Measurements from ENCODE around the gene ENOX1. TPM values are rescaled to one million over a fixed set of nuclear protein-coding genes. Genes with fewer than 3 reads are reported as not detected.

The ENOX1 gene
- total RNA-seq, 3 donors from 2014 or later (not counting 1 experiment from before 2014, with no cell fraction given) = not detected

DNA sequence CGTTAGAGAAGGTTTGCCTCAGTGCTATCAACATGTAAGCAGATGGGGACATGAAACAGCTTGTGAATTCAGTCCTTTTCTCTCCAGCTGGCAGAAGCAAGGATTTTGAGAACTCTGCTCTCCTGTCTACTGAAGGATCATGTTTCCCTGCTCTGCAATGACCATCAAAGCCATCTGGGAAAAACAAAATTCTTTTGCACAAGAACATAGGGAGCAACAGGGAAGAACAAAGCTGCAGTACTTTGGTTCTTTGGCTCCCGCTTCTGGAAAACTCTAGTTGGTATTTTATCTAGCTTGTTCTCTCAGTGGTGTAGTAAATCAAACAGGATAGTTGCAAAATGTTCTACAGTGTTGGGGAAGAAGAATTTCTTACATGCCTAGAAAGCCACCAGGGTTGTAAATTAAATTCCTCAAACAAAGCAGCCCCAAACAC lies 270.4 kb downstream of the ENOX1 start:
- Histone ChIP-seq H3K4me1 (ENCODE audit: control insufficient read depth, insufficient read depth, low read length) (no peaks in the 10 kb centered on the region), H3K27ac (ENCODE audit: low read length) (no peak overlapping the region), H3K4me3 (ENCODE audit: low read length) (no peak overlapping the region), H3K36me3 (ENCODE audit: control insufficient read depth, insufficient read depth, low read length) (no peaks in the 10 kb centered on the region), H3K27me3 (ENCODE audit: control insufficient read depth, insufficient read depth, low read length) (no peaks in the 10 kb centered on the region), H3K9me3 (ENCODE audit: control insufficient read depth, insufficient read depth, low read length) (no peaks in the 10 kb centered on the region)
- intact Hi-C loops (cut with micrococcal nuclease) = no loop called here
- H3K9me3 Mint-ChIP-seq = no peaks in the 10 kb centered on the region
- TF ChIP-seq, protein P1, sequence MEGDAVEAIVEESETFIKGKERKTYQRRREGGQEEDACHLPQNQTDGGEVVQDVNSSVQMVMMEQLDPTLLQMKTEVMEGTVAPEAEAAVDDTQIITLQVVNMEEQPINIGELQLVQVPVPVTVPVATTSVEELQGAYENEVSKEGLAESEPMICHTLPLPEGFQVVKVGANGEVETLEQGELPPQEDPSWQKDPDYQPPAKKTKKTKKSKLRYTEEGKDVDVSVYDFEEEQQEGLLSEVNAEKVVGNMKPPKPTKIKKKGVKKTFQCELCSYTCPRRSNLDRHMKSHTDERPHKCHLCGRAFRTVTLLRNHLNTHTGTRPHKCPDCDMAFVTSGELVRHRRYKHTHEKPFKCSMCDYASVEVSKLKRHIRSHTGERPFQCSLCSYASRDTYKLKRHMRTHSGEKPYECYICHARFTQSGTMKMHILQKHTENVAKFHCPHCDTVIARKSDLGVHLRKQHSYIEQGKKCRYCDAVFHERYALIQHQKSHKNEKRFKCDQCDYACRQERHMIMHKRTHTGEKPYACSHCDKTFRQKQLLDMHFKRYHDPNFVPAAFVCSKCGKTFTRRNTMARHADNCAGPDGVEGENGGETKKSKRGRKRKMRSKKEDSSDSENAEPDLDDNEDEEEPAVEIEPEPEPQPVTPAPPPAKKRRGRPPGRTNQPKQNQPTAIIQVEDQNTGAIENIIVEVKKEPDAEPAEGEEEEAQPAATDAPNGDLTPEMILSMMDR (IDR thresholded peaks at IDR 0.05) = no peak
- H3K27me3 Mint-ChIP-seq (ENCODE audit: low read depth in 2 of 2) = no peaks in the 10 kb centered on the region
- H3K4me1 Mint-ChIP-seq = no peaks in the 10 kb centered on the region
- no peak for ATAC-seq
- no peak overlapping the region for H3K27ac Mint-ChIP-seq
- no peaks in the 10 kb centered on the region for H3K36me3 Mint-ChIP-seq
- no peak for DNase-seq
- no peak overlapping the region for H3K4me3 Mint-ChIP-seq
- WGBS (ENCODE audit: insufficient coverage) = 84% methylated on average over 2 of the region's 2 CpGs

DNA sequence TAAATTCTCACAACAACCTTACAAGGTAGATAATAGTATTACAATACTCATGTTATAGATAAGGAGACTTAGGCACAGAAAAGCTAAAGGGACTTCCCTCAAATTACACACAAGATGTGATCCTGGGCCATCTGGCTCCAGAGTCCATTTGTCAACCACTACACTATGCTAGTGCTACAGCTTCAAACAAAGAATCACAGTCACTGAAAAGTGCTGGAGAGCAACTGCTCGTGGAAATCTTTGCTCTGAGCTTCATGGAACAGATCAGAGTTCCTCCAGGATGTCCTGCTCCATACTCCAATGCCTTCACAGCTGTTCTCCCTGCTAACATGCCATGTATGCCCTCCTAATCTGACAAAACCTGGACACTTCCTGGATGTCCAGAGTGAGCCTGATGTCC lies 271.2 kb downstream of the ENOX1 start:
- Mint-ChIP-seq H3K9me3 (no peaks in the 10 kb centered on the region), H3K27me3 (ENCODE audit: low read depth in 2 of 2) (no peaks in the 10 kb centered on the region)
- intact Hi-C loops (cut with micrococcal nuclease) = no loop called here

GRCh38 chr13:43514311-43514710 lies 272.5 kb downstream of the ENOX1 start:
- no CpG with 5 or more reads among the region's 1 CpG for WGBS (ENCODE audit: insufficient coverage)
- Mint-ChIP-seq H3K9me3 (no peaks in the 10 kb centered on the region), H3K4me3 (no peak overlapping the region), H3K36me3 (no peaks in the 10 kb centered on the region), H3K4me1 (no peaks in the 10 kb centered on the region), H3K27ac (no peak overlapping the region), H3K27me3 (ENCODE audit: low read depth in 2 of 2) (no peaks in the 10 kb centered on the region)
- no peaks in the 10 kb centered on the region for H3K27me3 ChIP-seq (ENCODE audit: control insufficient read depth, insufficient read depth, low read length)
- no peaks in the 10 kb centered on the region for H3K4me1 ChIP-seq (ENCODE audit: control insufficient read depth, insufficient read depth, low read length)
- DNase-seq = no peak
- ATAC-seq = no peak
- intact Hi-C loops (cut with micrococcal nuclease) = no loop called here
- H3K27ac ChIP-seq (ENCODE audit: low read length) = no peak overlapping the region
- TF ChIP-seq, protein P1 (IDR thresholded peaks at IDR 0.05) = no peak
- no peaks in the 10 kb centered on the region for H3K9me3 ChIP-seq (ENCODE audit: control insufficient read depth, insufficient read depth, low read length)
- H3K4me3 ChIP-seq (ENCODE audit: low read length) = no peak overlapping the region
- H3K36me3 ChIP-seq (ENCODE audit: control insufficient read depth, insufficient read depth, low read length) = no peaks in the 10 kb centered on the region

More for the DNA sequence above, 271.2 kb downstream of the ENOX1 start:
- Histone ChIP-seq H3K4me3 (ENCODE audit: low read length) (no peak overlapping the region), H3K27ac (ENCODE audit: low read length) (no peak overlapping the region), H3K27me3 (ENCODE audit: control insufficient read depth, insufficient read depth, low read length) (no peaks in the 10 kb centered on the region), H3K4me1 (ENCODE audit: control insufficient read depth, insufficient read depth, low read length) (no peaks in the 10 kb centered on the region), H3K36me3 (ENCODE audit: control insufficient read depth, insufficient read depth, low read length) (no peaks in the 10 kb centered on the region), H3K9me3 (ENCODE audit: control insufficient read depth, insufficient read depth, low read length) (no peaks in the 10 kb centered on the region)
- 64% methylated on average over 1 of the region's 1 CpG for WGBS (ENCODE audit: insufficient coverage)
- TF ChIP-seq, protein P1 (IDR thresholded peaks at IDR 0.05) = no peak
- Mint-ChIP-seq H3K36me3 (no peaks in the 10 kb centered on the region), H3K4me3 (no peak overlapping the region), H3K4me1 (no peaks in the 10 kb centered on the region), H3K27ac (no peak overlapping the region)
- ATAC-seq (no peak), DNase-seq (no peak)

GRCh38 chr13:43512221-43512620 lies 274.6 kb downstream of the ENOX1 start:
- Mint-ChIP-seq H3K4me3 (no peak overlapping the region), H3K9me3 (peaks cover 0 to 2% of the 10 kb centered on the region in 2 donors), H3K27ac (no peak overlapping the region), H3K36me3 (no peaks in the 10 kb centered on the region), H3K4me1 (no peaks in the 10 kb centered on the region), H3K27me3 (ENCODE audit: low read depth in 2 of 2) (no peaks in the 10 kb centered on the region)
- TF ChIP-seq, protein P1 (IDR thresholded peaks at IDR 0.05) = no peak
- Histone ChIP-seq H3K4me1 (ENCODE audit: control insufficient read depth, insufficient read depth, low read length) (no peaks in the 10 kb centered on the region), H3K4me3 (ENCODE audit: low read length) (no peak overlapping the region), H3K27me3 (ENCODE audit: control insufficient read depth, insufficient read depth, low read length) (no peaks in the 10 kb centered on the region), H3K9me3 (ENCODE audit: control insufficient read depth, insufficient read depth, low read length) (no peaks in the 10 kb centered on the region), H3K27ac (ENCODE audit: low read length) (no peak overlapping the region), H3K36me3 (ENCODE audit: control insufficient read depth, insufficient read depth, low read length) (no peaks in the 10 kb centered on the region)
- DNase-seq (no peak), ATAC-seq (no peak)
- intact Hi-C loops (cut with micrococcal nuclease) = no loop called here
- 97% methylated on average over 2 of the region's 2 CpGs for WGBS (ENCODE audit: insufficient coverage)
